Measurements from ENCODE around the gene GPHN.

DNA sequence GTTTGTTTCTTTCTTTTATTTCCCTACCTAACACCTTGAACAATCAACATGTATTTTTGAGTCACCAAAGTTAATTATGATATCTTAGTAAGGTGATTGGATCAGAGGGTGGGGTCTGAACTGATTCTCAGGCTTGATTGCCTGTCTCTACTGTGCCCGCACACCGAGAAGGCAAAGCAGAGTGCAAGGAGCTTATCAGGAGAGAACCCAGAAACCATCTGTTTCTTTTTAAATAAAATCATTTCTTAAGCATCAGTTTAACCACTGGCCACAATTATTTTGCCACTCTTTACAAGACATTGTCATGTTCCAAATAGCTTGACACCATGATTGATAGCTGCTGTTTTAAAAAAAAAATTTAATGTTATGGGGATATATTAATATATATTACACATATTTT, 684.4 kb downstream of the GPHN start:
- TF ChIP-seq, protein P1, sequence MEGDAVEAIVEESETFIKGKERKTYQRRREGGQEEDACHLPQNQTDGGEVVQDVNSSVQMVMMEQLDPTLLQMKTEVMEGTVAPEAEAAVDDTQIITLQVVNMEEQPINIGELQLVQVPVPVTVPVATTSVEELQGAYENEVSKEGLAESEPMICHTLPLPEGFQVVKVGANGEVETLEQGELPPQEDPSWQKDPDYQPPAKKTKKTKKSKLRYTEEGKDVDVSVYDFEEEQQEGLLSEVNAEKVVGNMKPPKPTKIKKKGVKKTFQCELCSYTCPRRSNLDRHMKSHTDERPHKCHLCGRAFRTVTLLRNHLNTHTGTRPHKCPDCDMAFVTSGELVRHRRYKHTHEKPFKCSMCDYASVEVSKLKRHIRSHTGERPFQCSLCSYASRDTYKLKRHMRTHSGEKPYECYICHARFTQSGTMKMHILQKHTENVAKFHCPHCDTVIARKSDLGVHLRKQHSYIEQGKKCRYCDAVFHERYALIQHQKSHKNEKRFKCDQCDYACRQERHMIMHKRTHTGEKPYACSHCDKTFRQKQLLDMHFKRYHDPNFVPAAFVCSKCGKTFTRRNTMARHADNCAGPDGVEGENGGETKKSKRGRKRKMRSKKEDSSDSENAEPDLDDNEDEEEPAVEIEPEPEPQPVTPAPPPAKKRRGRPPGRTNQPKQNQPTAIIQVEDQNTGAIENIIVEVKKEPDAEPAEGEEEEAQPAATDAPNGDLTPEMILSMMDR (IDR thresholded peaks at IDR 0.05; ENCODE audit: low read length), result no peak
- TF ChIP-seq EZH2 (IDR thresholded peaks at IDR 0.05; ENCODE audit: borderline replicate concordance, low read length), result no peak
